ENCODE data around the gene ANKRD44.

Gene ANKRD44

DNA sequence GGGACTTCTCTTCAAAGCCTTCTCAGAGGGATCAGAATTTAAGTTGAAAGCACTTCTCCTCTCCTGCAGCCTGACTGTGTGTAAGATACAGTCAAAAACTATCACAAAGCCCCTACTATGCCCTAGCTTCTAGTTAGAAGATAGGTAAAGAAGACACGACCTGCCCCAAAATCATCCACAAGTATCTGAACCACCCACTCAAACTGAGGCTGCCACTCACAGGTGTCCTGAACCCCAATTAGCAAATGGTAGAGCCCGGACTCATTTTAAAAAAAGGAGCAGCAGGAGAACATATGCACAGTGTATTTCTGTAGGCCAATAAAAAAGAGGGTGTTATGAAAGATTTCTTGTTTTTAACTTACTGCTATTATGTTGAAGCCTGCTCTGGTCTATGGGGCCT, 74.4 kb downstream of the ANKRD44 start:
- DNase-seq, result no peak

- no peak for DNase-seq
Observed at GRCh38 chr2:197235711-197236110, 74.9 kb downstream of the ANKRD44 start.

- DNase-seq, result no peak
Observed at GRCh38 chr2:197234671-197235191, 75.8 kb downstream of the ANKRD44 start.

- DNase-seq, result no peak
Observed at GRCh38 chr2:197233473-197233872, 77.1 kb downstream of the ANKRD44 start.

GRCh38 chr2:197232010-197232409, 78.6 kb downstream of the ANKRD44 start:
- no peak for DNase-seq

- DNase-seq, result no peak
Observed at GRCh38 chr2:197229509-197230443, 80.8 kb downstream of the ANKRD44 start.

DNA sequence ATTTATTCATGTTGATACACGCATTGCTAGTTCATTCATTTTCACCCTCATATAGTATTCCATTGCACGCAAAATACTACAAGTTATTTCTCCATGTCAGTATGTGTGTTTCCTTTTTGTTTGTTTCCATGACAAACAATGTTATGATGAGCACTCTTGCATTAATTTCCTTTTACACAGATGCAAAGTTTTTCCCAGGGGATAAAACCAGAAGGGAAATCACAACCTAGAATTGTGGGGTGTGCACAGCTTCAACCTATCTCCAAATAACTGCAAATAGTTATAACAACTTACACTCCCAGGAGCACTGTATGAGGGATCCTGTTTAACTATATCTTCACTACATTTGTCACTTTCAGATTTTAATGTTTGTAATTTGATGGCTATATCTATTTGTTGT, 87.1 kb downstream of the ANKRD44 start:
- no peak for DNase-seq

DNA sequence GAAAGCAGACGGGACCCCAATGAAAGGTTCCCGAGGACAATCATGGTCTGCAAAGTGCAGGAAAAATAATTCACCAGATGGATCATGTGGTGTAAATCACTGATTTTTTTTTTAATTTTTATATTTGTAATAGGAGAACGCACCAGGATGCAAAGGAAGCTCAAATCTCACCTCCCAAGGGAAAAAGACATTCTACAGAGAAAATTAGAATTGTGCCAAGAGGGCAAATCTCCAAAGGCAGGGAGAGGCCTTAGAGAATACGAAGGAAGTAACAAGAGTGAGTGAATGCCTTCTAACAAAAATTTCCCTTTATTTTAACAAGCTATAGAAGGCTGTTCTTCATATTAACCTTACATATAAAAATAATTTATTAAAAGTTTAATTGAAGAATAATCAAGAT, 90.9 kb downstream of the ANKRD44 start:
- no peak for DNase-seq

- DNase-seq, result no peak
Observed at GRCh38 chr2:197217541-197217940, 93.0 kb downstream of the ANKRD44 start.

DNA sequence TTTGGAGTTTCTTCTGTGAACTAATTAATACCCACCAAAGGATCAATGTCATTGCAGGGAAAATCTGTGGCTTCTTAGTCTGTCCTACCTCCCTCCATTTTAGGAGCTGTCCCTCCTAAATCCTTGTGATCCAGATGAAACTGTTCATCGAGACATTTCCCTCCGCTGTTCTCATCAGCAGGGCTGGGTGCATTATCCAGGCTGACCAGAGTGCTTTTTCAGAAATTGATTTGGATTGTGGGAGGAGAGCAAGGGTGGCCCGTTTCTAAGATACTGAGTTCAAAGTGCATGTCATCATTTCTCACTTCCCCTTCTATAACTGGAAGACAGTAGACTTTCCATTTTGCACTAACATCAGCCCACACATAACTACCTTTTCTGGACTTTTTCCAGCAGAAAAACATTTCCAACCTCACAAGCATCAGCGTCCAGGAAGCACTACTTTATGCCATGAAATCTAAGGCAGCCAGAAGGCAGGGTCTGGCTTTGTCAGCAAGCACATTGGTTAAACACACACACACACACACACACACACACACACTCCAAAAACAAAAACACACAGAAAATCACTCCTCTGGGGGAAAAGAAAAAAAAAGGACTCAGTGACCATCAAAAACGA, 94.1 kb downstream of the ANKRD44 start:
- DNase-seq, result no peak

DNA sequence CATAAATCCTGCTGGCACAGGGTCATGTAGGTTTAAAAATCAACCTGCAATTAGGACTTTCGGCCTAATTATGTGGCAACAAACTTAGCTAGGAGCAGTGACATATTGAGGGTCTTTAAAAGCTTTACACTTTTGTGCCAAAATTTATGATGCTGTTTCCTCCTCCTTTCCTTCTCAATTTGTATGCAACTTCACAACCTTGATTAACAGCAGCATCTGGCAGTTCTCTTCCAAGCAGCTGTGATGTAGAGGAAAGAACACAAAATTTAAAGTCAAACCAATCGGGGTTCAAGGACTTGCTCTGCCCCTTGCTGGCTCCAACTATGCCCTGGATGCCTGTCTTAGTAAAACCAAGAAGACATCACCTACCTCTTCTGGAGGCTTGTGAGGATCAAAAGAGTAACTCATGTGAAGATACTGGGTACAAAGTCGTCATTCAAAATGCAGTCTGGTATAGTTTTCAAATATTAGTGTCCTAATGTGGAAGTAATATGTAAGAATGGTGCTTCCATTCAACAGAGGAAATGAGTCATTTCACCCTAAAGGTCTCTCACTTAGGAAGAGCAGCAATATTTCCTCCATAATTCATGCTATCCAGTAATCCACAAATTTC, 94.7 kb downstream of the ANKRD44 start:
- no peak for DNase-seq

DNA sequence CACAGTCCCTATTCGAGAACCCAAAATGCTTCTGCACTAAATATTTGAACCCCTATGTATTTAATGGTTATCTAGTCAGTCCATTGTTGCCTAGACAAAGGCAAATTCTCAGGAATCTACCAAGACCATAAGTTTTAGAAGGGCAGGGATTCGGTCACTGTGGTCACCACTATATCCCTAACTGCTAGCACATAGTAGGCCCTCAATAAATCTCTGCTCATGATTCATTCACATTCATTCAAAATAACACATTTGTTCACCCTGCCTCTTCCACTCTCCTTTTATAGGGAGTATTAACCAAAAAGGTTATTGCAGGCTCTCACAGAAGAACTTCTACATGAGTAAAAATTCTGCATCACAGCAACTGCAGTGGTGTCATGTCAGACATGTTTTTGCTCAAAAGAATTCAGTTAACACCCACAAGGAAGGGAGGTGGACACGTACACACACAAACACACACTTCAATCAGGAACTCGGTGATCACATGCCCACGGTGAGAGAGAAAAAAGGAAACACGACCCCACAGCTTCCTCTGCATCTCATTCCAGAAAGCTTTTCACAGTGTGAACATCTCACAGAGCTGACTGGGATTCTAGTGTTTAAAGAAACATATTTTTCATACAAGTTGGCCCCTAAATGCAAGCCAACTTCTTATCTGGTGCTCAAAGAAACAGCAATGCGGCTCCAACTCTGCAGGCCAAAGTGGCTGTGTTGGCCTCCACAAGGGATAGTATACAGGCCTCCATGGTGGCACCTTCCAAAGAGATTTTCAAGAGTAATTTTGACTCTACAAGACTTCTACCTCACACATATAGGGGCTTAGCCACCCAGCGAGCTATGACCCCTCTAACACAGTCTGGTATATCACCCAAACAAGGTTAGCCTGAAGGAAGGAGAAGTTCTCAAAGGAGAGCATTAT, 98.0 kb downstream of the ANKRD44 start:
- DNase-seq, result no peak

GRCh38 chr2:197211881-197212342, 98.7 kb downstream of the ANKRD44 start:
- no peak for DNase-seq

DNA sequence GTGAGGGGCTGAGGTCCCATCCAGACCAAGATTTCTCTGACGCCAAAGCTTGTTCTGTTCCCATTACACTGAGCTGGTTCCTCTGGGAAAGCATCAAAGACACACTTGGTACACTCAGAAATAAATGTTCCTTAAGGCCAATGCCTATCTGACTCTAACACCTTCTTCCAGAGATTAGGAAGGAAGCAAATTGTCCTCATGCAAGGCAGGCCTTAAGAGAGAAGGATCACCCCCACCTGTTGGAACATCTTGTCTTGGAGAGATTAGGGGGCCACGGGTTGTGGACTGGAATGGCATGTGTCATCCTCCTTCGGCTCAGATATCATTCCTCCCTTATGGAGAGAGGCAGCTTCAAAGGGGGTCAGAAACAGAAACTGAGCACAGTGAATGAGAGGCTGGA, 100.2 kb downstream of the ANKRD44 start:
- no peak for DNase-seq

DNA sequence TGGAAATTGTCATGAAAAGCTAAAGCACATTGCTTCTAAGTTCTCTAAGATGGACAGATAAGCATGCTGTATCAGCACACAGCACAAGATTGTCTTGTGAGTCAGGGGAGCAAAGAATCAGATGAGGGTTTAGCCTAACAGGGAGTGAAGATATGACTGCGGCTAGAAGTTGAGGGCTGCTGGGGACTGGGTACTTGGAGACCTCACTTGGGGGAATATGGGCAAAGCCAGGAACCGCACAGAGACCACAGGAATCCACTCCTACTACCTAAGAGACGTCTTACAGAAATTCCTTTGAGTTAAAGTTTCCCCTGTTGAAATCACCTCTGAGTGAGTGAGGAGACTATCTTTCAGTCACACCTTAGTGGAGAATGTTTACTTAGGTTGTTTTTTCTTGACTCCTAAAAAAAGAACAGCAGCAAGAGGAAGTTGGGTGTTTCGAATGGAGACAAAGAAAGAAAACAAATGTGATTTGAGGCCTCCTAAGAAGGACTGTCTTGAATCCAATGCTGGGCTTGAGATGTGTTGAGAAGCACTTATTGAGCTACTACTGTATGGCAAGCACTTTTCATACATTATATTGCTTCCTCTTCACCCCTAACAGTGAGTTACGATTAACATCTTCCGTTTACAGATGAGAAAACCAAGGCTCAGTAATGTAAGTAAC, 100.7 kb downstream of the ANKRD44 start:
- no peak for DNase-seq

GRCh38 chr2:197209246-197209645, 101.3 kb downstream of the ANKRD44 start:
- no peak for DNase-seq

DNA sequence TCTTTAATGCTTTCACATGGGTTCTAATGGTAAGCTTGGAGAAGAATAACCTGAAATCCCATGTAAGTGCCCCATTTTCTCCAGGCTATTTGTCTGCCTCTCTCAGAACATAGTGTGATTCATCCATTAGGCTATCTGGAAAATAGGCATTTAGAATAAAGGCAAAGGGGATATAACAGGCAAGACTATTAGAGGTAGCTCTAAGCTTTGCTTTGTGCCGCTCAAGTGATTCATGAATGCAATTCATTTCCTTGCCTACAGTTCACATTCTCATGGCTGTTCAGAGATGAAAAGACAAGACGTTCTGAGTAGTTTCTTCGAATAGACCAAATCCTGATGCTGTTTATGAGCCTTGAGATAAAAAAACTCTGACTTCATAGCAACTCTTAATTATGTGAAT, 101.7 kb downstream of the ANKRD44 start:
- DNase-seq, result no peak

DNA sequence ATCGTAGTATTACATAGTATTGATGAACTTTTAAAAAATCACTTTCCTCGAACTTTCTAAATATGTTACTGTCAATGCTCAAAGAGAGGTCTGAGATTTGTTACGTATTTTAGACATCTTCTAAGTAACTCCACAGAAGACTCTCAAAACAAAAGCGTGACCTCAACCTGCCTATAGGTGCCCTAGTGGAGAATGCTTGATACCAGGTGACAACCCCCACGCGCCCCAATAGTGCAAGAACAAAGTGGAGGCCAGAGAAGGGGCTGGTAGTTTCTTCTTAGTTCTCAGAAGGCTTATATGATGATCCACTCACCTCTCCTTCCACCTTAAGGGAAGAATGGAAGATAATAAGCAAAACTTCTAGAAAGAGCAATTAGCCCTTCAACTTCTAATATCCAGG, 102.6 kb downstream of the ANKRD44 start:
- no peak for DNase-seq

- DNase-seq, result no peak
Observed at GRCh38 chr2:197207598-197207997, 103.0 kb downstream of the ANKRD44 start.

GRCh38 chr2:197207106-197207505, 103.5 kb downstream of the ANKRD44 start:
- no peak for DNase-seq

DNA sequence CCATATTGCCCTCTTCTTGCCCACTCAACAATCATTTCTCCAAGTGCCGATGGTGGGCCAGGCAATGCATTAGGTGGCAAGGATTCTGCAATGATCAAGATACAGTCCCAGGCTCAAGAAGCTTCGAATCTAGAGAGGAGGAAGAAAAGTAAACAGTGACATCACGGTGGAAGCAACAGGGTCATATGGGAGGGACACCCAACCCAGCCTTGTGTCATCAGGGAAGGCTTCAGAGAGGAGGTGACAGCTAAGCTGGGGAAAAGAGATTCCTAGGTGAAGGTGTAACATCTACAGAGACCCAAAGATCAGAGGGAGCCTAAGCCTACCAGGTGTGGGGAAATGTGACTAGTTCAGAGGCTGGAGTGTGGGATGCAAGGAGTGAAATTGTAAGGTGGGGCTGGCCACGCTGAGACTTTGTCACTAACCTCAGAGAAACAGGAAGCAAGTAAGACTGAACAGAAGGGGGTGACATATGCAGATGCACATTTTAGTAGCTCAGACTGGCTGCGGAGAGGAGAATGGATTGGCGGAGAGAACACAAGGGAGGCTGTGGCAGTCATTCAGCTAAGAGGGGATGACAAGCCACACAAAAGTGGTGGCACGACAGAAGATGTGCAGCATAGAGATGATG, 104.9 kb downstream of the ANKRD44 start:
- no peak for DNase-seq

All from hippocampal formation (tissue), 2 donors.